GM10266 (cell line): ENCODE data around the gene EIF6.
"Not testable (repeated sequence)": the region's sequence is repeated elsewhere in the genome, so short reads cannot be mapped to it uniquely, and the experiment has no call there.

Experiments
- DNase-seq: peaks from one replicate; pipeline ENCODE4 v3.0.0; 2012; ENCODE audit errors: extremely low spot score
- TF ChIP-seq, protein P1 (sequence below): IDR thresholded peaks from 2 replicates; pipeline ENCODE4 v1.5.1; 2012; ENCODE audit warnings: mild to moderate bottlenecking, low read depth; ENCODE audit not compliant: control insufficient read depth, insufficient read depth; ENCODE audit errors: missing control alignments

The EIF6 gene

DNA sequence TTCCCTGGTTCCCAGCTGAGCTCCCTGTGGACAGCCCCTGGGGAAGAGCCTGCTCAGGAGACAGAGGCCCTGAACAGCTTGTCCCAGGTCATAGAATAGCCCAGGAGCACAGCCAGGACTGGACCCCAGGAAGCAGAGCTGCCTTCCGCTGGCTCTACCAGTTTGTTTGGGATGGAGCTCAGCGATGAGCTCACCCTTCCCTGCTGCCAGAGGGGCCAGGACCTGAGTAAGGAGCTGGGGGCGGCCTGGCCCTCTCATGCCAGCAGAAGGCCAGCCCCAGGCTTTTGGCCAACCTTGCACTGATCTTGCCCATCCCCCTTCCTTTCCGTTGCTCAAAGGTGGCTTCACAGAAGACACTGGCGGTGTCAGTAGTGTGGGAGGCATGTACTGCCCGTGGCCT lies 24.1 kb downstream of the EIF6 start:
- TF ChIP-seq, protein P1, sequence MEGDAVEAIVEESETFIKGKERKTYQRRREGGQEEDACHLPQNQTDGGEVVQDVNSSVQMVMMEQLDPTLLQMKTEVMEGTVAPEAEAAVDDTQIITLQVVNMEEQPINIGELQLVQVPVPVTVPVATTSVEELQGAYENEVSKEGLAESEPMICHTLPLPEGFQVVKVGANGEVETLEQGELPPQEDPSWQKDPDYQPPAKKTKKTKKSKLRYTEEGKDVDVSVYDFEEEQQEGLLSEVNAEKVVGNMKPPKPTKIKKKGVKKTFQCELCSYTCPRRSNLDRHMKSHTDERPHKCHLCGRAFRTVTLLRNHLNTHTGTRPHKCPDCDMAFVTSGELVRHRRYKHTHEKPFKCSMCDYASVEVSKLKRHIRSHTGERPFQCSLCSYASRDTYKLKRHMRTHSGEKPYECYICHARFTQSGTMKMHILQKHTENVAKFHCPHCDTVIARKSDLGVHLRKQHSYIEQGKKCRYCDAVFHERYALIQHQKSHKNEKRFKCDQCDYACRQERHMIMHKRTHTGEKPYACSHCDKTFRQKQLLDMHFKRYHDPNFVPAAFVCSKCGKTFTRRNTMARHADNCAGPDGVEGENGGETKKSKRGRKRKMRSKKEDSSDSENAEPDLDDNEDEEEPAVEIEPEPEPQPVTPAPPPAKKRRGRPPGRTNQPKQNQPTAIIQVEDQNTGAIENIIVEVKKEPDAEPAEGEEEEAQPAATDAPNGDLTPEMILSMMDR: no peak
- no peak for DNase-seq

DNA sequence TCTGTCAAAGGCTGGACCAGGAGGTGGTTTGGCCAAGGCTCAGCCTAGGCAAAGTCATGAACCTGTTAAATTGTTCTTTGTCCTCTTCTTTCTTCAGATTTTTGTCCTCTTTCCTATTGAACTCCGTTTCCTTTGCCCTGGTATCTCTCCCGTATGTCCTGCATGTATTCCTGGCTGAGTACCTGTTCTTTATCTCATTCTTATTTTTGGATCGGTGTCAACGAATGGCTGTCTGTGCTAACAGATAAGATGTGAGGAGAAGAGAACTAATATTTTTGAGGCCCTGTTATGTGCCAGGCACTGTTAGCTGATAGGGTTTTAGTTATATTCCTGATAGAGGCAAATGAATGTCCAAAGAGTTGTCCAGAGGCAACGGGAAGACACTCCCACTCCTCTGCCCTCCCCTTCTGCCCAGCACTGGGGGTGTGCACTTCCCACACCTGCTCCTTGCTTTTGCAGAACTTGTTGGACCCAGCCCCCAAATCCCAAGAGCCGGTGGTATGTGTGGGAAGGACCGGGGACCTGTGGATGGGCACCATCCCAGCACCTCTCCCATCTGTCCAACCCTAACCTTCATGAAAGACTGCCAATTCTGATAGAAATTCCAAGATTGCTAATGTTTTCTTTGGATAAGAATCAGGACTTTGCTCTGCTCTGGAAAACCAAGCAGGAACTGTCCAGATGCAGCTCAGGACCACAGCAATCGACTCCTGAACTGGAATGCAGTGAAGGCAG lies 27.2 kb downstream of the EIF6 start:
- TF ChIP-seq, protein P1: no peak
- DNase-seq: no peak

DNA sequence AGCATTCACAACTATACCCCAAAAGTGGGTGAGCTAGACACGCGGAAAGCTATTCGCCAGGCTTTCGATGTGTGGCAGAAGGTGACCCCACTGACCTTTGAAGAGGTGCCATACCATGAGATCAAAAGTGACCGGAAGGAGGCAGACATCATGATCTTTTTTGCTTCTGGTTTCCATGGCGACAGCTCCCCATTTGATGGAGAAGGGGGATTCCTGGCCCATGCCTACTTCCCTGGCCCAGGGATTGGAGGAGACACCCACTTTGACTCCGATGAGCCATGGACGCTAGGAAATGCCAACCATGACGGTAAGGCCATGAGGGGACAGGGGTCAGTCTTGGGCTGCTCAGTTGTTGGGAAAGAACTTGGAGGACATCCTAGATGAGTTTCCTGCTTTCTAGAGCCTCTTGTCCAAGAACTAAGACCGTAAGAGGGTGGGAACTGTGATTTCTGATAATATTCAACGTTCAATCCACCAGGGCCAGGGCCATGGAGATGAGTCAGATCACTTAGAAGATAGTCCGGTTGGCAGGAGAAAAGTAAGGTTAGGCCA lies 30.0 kb downstream of the EIF6 start:
- TF ChIP-seq, protein P1: no peak
- DNase-seq: no peak

DNA sequence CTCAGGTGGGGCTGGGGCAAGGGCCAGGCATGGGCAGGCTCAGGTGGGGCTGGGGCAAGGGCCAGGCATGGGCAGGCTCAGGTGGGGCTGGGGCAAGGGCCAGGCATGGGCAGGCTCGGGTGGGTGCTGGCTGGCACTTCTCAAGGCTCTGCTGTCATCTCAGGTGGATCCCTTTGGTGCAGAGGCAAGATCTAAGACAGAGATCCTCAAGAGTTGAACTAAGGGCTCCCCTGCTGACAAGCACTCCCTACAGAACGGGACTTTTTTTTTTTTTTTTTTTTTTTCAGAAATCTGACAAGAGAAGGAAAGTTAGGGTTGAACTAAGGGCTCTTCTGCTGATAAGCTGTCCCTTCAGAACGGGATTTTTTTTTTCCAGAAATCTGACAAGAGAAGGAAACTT lies 31.6 kb downstream of the EIF6 start:
- TF ChIP-seq, protein P1: no peak

DNA sequence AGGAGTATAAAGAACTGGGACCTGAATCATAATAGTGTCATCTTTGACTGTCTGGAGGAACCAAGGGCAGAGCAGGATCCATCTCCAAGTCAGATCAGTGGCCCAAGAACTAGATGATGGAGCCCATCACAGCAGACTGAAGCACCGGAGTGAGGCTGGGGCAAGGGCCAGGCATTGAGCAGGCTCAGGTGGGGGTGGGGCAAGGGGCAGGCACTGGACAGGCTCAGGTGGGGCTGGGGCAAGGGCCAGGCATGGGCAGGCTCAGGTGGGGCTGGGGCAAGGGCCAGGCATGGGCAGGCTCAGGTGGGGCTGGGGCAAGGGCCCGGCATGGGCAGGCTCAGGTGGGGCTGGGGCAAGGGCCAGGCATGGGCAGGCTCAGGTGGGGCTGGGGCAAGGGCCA lies 32.0 kb downstream of the EIF6 start:
- not testable (repeated sequence) for DNase-seq

More for the DNA sequence above, 31.6 kb downstream of the EIF6 start:
- DNase-seq: no peak

DNA sequence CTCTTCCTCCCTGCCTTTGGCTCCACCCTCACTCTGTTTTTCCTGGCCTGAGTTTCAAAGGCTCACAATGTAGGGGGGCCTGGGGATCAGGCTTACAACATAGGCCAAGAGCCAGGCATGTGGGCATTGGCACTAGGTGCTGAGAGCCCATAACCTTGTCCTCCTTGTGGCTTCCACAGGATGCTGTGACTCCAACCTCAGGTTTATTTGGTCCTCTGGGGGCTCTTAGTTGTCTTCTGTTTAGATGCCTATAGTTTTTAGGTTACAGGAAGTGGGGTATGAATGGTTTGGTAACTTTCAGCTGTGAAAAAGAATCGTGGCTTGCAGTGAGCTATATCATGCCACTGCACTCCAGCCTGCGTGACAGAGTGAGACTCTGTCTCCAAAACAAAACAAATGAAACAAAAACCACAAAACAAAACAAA lies 32.5 kb downstream of the EIF6 start:
- DNase-seq: peak; percentile 45
- TF ChIP-seq, protein P1: no peak

DNA sequence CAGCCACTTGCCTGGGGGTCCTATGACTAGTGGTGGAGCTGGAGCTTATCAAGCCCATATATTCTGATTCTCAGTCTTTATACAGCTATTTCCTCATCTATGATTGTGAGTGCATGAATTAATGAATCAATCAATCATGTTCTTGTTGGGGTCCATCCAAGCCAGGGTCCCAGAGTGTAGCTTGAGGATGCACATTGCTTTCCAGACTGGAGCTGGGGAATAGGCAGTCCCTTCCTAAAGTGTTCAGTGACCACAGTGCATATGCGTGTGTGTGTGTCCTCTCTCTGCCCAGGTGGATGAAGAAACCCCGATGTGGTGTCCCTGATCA lies 33.0 kb downstream of the EIF6 start:
- DNase-seq: no peak
- TF ChIP-seq, protein P1: no peak
